Bone marrow (tissue), 2 donors: ENCODE measurements around the gene DNM3.

ENCODE experiments used
- DNase-seq, 2 donors: peaks; one replicate each; lab custom pipeline; 2025; lab: John Stamatoyannopoulos, UW

Gene DNM3

GRCh38 chr1:171869097-171869496 lies 27.8 kb downstream of the DNM3 start:
- no peak for DNase-seq

GRCh38 chr1:171871848-171872247 lies 30.6 kb downstream of the DNM3 start:
- no peak for DNase-seq

DNA sequence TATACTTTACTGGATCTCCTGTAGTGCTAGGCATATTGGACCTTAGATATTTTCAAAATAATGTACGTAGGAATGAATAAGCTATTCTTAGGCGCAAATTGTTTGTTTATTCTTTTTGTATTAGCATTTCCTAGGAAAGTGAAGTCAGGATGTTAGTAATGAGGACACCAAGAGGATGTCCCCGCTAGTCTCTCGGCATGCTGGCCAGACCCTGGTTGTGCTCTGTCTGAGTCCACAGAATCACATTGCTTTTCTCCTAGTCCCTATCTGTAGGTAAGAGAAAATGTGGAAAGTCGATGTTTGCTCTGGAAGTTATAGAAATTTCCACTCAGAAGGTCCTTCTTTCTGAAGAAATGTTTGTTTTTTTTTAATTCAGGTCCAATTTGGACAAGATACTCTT lies 31.1 kb downstream of the DNM3 start:
- DNase-seq = no peak

DNA sequence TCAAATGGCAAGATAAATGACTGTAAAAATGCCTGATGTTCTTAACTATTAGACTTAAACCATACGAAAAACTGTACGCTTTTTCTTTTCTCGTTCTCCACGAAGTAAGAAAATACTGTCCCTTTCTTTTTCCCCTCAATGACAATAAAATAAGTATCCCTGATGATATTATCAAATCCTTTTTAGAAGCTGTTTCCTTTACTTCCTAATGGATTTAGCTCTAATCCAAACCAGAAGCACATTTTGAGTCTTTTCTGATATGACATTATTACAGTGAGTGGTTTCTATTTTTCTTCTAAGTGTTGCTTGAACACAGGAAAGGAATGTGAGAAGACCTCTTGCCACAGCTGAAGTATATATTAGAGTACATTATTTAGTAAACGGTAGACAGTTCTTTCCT lies 32.4 kb downstream of the DNM3 start:
- no peak for DNase-seq

DNA sequence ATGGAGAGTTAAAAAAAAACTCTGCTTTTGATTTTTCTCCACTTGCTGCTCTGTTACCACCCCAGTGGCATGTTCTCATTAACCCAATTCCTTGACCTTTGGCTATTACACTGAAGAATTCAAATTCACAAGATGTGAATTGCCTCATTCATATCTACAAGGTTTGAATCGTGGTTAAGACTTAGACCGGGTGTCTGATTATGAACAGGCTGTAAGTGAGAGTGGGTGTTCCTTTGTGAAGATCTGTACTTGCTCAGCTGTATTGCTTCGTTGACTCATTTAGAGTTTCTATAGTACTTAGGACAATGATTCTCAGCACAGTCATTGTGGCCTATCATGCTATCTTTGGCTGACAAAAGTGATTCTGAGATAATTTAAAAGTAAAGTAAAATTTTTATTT lies 36.4 kb downstream of the DNM3 start:
- DNase-seq = no peak

- DNase-seq = no peak
Measured at GRCh38 chr1:171879556-171879955, 38.3 kb downstream of the DNM3 start.

DNA sequence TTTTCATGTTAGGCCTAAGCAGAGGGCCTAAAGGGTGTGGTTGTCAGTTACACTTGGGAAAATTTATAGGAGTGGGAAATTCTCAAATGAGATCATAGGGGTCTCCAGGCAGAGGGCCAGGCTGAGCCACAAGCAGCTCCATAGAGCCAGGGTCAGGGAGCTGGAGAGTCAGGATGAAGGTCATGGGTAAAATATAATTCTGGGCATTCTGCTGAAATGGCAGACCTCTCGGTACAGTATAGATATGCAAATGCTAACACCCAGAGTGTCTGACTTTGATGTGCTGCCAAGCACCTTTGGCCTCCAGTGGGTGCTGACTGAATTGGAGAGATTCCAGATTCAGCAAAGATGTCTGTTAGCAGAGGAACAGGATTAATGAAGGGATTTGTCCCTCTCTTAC lies 40.1 kb downstream of the DNM3 start:
- DNase-seq = no peak

- DNase-seq = no peak
Measured at GRCh38 chr1:171883849-171884248, 42.6 kb downstream of the DNM3 start.

DNA sequence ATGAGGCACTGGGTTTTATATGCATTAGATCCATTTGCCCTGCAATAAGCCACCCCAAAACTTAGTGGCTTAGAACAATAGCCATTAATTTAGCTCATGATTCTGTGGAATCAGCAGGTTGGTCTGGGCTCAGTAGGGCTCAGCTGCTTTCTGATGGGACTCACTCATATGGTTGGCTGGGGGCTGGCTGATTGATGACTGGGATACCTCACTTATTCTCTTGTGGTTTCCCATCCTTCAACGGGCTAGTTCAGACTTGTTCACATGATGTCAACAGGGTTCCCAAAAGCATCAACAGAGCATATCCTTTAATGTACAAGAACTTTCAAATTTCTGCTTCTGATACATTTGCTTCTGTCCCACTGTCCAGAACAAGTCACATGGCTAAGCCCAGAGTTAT lies 43.2 kb downstream of the DNM3 start:
- no peak for DNase-seq

DNA sequence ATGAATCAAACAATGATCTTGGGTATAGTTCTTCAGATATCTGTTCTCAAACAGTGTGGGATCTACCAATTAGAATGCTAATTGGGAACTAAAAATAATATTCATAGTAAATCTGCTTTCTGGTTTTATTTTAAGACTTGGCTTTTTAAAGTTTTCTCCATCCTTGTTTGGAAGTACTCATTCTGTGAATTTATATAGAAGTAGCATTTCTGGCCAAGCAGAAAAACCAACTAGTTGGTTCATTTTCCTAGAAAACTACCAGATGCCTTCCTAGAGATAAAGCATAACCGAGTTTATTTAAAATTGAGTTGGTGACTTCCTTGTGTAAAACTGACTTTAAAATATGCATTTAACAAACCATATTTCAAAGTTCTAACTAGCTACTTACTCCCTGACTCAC lies 48.8 kb downstream of the DNM3 start:
- DNase-seq = no peak

- DNase-seq = no peak
Measured at GRCh38 chr1:171896936-171897703, 55.8 kb downstream of the DNM3 start.

DNA sequence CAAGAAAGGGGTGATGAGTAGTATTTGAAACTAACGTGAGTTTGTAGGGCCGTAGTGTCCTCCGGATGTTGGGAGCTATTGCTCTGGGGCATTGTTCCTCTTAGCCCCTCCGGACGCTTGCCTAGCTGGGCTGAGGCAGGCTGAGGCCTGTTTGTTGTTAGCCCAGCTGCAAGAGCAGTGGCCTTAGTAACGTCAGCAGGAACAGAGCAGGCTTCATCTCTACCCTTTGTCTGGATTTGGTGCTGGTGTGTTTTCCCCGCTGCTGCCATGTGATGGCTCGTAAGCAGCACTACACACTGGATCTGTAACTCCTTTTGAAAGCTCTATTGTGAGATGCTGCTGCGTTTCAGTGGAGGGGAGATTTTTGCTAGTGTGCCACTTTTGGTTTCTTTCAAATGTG lies 57.6 kb downstream of the DNM3 start:
- DNase-seq = no peak

DNA sequence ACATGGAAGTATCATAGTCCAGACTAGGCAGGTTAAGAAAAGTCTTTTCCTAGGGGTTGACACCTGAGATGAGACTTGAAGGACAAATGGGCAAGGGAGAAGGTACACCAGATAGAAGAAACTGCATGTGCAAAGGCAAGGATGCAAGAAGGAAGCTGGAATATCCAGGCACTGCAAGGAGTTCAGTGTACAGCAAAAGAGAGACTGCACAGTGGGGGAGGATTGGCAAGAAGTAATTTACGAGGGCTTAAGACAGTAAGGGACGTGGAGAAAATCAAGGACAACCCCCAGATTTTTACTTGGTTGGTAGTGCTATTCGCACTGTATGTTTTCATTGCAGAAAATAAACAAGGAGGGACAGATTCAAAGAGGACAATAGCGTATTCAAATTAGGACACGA lies 58.5 kb downstream of the DNM3 start:
- no peak for DNase-seq

DNA sequence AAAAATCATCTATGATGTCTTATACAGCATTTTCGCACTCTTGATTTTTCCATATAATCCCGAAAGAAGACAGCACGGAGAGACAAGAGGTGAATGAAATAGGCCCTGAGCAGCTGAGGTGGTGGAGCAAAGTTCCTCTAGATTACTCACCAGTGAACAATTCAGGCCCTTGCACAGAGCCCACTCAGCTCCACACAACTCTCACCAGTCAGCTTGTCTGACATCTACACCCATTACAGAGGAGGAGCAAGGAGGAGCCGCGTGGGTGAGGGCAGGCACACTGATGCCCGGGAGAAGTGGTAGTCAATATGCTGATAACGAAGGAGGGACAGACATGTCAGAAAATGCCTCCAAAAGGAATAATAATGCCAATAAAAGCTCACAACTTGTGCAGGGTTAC lies 59.9 kb downstream of the DNM3 start:
- no peak for DNase-seq

GRCh38 chr1:171902527-171902926 lies 61.2 kb downstream of the DNM3 start:
- DNase-seq = no peak

DNA sequence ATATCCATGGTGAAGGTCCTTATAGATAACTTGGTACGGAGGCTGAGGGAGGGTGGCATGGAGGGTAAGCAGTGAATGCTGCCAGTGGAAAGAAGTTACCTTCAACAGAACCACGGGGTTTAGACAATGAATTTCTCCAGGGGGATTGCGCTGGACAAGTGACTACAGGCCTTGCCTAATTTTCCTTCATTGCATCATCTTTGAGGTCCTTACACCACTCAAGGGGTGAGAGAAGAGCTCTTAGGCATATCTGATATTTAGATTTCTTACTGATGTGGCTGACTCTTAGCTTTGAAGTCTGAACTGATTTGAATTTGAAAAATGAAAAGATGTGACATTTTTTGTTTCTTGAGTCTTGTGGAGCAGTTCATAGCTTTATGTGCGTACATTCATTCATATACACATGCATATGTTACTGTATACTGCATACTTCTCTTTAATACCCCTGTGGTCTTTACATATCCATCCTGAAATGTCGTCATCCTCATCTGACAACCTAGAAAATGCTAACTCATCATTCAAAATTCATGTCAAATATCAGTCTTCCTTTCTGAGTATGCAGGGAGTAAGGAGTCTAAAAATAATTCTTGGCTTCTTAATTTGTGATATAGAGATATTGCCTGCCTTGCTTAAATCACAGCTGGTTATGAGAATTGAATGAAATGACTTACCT lies 63.6 kb downstream of the DNM3 start:
- no peak for DNase-seq

DNA sequence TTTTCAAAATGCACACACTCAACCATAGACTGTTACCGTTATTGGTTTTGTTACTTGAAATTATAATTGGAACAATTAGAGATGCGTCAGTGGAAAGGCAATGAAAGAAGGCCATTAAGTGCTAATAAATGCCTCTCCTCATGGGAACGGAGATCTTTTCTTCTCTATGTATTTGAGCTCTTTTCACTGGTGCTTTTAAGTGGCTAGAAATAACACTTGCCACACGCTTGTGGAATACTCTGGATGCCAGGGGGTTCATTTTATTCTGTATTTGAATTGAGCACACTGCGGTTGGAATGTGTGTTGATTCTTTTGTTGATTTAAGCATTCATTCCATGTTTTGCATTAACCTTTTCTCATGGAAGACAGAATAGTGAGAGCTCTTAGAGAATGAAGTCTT lies 68.4 kb downstream of the DNM3 start:
- no peak for DNase-seq

DNA sequence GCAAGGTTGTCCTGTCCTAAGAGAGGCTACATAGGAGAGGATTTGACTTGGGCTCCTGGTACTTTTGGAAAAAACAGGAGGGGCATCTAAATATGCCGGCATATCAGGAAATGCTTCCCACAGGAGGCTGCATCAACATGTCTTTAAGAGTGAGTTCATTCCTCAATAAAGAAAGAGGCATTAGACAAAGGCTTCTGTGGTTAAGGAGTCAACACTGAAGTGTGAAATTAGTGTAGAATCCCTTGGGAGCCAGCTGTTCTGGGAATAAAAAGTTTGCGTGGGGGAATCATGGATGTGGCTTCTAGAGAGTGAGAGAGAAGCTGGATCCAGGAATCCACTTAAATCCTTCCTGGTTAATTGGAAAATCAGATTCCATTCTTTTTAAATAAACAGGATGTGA lies 69.5 kb downstream of the DNM3 start:
- no peak for DNase-seq

- DNase-seq = no peak
Measured at GRCh38 chr1:171911506-171911905, 70.2 kb downstream of the DNM3 start.

DNA sequence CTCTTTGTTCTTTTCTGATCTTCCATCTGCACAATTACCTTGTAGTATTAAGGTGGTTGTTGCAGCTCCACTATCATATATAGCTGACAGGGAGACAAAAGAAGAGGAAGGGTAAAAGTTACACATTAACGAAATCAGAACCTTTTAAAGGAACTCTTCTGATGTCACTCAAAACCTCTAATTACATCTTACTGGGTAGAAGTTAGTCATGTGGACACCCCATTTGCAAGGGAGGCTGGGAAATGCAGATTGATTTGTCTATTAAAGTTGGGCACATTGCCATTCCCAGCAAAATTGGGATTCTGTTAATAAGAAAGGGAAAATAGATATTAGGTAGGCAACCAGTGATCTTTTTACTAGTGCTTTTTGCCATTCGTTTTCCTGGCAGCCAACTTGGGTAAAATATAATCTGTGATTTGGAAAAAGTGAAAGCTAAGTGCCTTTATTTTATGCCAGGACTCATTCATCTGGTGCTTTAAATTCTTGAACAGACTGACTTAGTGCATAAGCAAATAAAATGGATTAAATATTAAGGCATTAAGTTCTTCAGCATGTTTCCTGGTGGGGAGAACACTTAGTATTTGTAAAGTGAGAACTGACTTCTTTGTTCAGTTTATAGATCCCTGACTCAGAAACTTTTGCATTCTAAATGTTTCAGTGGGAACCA lies 71.3 kb downstream of the DNM3 start:
- DNase-seq = no peak

DNA sequence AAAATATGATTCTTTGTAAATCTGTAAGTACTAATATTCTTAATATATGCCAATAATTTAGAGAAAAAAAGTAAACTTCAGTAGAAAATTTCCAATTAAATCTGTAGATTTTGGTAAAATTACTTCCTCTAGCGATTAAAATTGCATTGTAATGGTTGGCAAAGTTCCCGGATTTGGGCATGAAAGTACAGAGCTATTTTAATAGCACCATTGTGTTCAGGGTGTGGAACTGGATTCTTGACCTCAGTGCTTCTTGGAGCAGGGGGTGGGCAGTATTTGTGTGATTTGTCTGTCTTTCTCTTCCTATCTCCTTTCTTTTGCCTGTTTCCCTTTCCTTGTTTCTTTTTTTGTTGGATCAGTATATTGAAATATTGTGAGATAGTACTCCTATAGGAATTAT lies 72.1 kb downstream of the DNM3 start:
- DNase-seq = no peak

DNA sequence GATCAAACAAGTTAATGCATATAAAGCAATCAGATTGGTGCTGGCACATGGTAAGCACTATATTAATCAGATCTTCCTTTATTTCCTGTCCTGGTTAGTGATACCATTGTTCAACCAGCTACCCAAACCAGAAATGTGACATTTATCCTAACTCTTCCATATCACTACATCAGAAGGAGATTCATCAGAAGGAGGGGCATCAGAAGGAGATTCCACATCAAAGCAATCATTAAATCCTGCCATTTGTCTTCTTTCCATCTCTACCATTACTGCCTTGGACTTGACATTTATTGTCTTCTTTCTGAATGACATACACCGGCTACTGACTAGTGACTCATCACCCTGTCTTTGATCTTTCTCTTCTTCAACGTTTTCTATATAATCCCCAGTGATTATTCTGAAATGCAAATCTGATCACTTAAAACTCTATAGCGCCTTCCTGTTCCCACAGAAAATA lies 75.0 kb downstream of the DNM3 start:
- DNase-seq = no peak

- no peak for DNase-seq
Measured at GRCh38 chr1:171917331-171917730, 76.0 kb downstream of the DNM3 start.
